Activated naive CD4-positive, alpha-beta T cell treated with anti-CD3 and anti-CD28 coated beads, Interleukin-2, amount 10 ng/mL, durations not matched to agents 7 days and 5 days (primary cell): ENCODE measurements around the gene C5orf58.
A peak's percentile ranks its signal among the peaks of the same experiment; 100 is the strongest.
"Not testable (repeated sequence)": the region's sequence is repeated elsewhere in the genome, so short reads cannot be mapped to it uniquely, and the experiment has no call there.

Experiments
- CTCF ChIA-PET: fragments of 350-600 bp; sonication (Branson Sonifier 250); formaldehyde crosslinking; loops from one replicate; lab custom pipeline; 2021; ENCODE audit warnings: antibody characterized with exemption; lab: Charles Lee
- DNase-seq: peaks from one replicate; pipeline ENCODE4 v3.0.0-alpha.2; 2020
- H3K27ac Mint-ChIP-seq: one replicate; pipeline ENCODE4 v1.8.0; 2021; ENCODE audit warnings: mild to moderate bottlenecking, moderate library complexity, mixed read lengths
- H3K27me3 Mint-ChIP-seq: one replicate; pipeline ENCODE4 v1.8.0; 2021; ENCODE audit warnings: mild to moderate bottlenecking, mixed read lengths
- H3K36me3 Mint-ChIP-seq: one replicate; pipeline ENCODE4 v1.8.0; 2021; ENCODE audit warnings: mixed read lengths
- H3K4me1 Mint-ChIP-seq: one replicate; pipeline ENCODE4 v1.8.0; 2021; ENCODE audit warnings: mixed read lengths
- H3K4me3 Mint-ChIP-seq: one replicate; pipeline ENCODE4 v1.8.0; 2021; ENCODE audit warnings: mild to moderate bottlenecking, moderate library complexity, mixed read lengths
- H3K9me3 Mint-ChIP-seq: one replicate; pipeline ENCODE4 v1.8.0; 2021; ENCODE audit warnings: mixed read lengths

Gene C5orf58

DNA sequence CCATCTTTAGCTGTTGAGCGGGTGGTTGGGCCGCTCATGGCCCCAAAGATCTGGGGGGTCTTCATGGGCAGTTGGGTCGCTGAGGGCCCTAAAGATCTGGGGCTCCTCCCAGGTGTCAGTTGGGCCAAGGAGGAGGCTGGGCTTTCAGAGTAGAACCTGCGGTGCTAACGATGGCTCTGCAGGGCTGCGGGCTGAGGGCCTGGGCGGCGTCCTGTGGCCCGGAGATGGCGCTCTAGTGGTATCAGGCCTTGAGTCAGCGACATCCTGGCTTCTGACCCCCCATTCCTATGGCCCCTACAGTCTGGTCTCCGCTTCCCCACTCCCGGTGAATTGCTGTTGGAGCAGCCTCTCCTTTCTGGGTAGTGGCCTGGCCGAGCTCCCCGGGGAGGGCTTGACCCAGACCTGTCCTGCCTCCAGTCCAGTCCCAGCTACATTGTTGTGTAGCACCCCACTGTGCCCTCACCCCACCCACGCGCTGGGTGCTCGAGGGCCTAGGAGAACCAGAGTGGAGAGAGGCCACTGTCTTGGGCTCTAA lies 640 bp downstream of the C5orf58 start:
- H3K4me3 Mint-ChIP-seq = no peak overlapping the region
- H3K27me3 Mint-ChIP-seq = no peaks in the 10 kb centered on the region
- peaks cover 21% of the 10 kb centered on the region for H3K36me3 Mint-ChIP-seq
- no peaks in the 10 kb centered on the region for H3K9me3 Mint-ChIP-seq
- peaks cover 2% of the 10 kb centered on the region for H3K4me1 Mint-ChIP-seq
- CTCF ChIA-PET = interaction anchor here (0.9 to 1.7 kb wide), 2 partner anchors 13 to 34 kb away, joined by 4 to 5 read pairs; no protein-coding TSS in a partner anchor
- H3K27ac Mint-ChIP-seq = no peak overlapping the region
- no peak for DNase-seq

DNA sequence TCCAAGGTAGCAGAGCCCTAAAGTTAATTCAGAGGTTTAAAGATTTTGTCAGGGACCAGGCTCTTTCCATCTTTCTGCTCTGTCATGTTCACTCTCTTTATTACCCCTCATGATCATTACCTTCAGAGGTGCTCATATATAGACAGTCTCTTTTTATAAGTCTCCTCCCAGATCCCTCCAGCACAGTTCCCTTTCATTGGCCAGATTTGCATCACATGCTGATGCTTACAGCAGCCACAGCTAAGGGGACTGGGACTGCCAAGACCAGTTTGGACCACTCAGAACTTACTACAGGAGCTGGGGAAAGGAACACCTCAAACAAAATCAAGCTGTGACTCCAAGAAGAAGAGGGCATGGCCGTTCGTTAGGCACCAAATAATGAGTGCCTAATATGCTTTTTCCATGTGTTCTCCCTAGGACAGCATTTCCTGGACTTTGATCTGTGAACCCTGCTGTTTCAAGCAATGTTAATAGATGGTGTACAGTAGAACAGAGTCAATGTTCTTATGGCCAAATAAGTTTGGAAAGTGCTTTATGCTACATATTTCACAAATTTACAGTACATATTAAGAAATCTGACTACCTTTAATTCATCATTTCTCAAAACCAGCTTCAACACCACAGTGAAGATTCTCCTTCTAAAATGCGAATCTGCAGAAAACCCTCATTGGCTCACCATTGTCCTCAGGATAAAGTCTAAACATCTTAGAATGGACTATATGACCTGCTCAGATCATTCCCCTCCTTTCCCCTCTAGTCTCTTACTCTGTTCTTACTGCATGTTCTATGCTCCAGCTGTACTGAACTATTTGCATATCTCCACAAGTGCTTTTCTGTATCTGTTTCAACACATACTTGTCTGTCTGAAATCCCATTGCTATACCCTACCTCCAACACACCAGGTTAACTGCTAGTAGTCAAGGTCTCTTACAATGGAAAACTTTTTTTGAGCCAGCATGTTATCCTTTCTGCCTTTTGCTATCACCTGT lies 3.4 kb downstream of the C5orf58 start:
- Mint-ChIP-seq H3K4me3 (no peak overlapping the region), H3K27me3 (no peaks in the 10 kb centered on the region), H3K9me3 (no peaks in the 10 kb centered on the region), H3K36me3 (peaks cover 29% of the 10 kb centered on the region), H3K4me1 (peaks cover 2% of the 10 kb centered on the region), H3K27ac (no peak overlapping the region)
- CTCF ChIA-PET = interaction anchor here (1.3 to 2.9 kb wide), 4 partner anchors 10 to 103 kb away, joined by 3 to 10 read pairs (median 6); no protein-coding TSS in a partner anchor
- DNase-seq = no peak

DNA sequence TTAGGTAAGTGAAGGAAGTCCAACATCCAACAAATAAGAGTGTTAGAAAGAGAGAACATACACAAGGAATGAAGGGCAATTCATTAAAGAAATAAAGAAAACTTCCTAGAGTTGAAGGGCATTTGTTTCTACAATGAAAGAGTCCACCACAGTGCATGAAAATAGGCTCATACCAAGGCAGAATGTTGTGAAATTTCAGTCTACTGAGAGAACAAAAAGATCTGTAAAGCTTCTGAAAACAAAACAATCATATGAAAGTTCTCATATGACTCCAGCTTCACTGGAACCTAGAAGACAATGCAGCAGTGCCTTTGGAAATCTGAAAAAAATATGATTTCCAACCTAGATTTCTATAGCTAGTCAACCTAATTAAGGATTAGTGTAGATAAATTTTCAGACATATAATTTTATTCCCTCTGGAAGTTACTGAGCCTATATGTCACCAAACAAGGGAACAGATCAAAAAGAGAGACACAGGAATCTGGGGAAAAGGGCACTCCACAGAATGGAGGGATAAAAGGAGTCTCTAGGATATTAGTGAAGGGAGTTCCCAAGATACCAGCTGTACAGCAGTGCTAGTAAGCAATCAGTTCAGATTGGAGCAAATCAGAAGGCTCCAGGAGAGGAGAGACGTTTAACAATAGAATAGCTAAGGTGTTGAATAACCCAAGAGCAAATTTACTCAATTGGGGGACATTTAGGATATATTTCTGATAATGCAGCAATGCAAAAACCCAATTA lies 5.8 kb downstream of the C5orf58 start:
- Mint-ChIP-seq H3K9me3 (no peaks in the 10 kb centered on the region), H3K4me3 (no peak overlapping the region), H3K27ac (peak overlapping the region; percentile 30), H3K36me3 (peaks cover 29% of the 10 kb centered on the region), H3K27me3 (no peaks in the 10 kb centered on the region), H3K4me1 (peaks cover 2% of the 10 kb centered on the region)
- CTCF ChIA-PET = interaction anchor here (0.9 to 1.4 kb wide), 3 partner anchors 13 to 101 kb away, joined by 3 to 4 read pairs (median 3); no protein-coding TSS in a partner anchor
- DNase-seq = no peak

DNA sequence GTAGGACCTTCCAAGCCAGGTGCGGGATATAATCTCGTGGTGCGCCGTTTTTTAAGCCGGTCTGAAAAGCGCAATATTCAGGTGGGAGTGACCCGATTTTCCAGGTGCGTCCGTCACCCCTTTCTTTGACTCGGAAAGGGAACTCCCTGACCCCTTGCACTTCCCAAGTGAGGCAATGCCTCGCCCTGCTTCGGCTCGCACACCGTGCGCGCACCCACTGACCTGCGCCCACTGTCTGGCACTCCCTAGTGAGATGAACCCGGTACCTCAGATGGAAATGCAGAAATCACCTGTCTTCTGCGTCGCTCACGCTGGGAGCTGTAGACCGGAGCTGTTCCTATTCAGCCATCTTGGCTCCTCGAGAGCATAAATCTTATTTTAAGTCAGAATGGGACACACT lies 12.7 kb downstream of the C5orf58 start:
- H3K4me1 Mint-ChIP-seq, H3K27ac Mint-ChIP-seq, DNase-seq, H3K27me3 Mint-ChIP-seq, H3K4me3 Mint-ChIP-seq: not testable (repeated sequence)
- H3K9me3 Mint-ChIP-seq = peaks cover 11% of the 10 kb centered on the region
- peaks cover 51% of the 10 kb centered on the region for H3K36me3 Mint-ChIP-seq
- CTCF ChIA-PET = interaction anchor here (1.5 kb wide), 1 partner anchor 20 kb away, joined by 4 read pairs; no protein-coding TSS in a partner anchor

DNA sequence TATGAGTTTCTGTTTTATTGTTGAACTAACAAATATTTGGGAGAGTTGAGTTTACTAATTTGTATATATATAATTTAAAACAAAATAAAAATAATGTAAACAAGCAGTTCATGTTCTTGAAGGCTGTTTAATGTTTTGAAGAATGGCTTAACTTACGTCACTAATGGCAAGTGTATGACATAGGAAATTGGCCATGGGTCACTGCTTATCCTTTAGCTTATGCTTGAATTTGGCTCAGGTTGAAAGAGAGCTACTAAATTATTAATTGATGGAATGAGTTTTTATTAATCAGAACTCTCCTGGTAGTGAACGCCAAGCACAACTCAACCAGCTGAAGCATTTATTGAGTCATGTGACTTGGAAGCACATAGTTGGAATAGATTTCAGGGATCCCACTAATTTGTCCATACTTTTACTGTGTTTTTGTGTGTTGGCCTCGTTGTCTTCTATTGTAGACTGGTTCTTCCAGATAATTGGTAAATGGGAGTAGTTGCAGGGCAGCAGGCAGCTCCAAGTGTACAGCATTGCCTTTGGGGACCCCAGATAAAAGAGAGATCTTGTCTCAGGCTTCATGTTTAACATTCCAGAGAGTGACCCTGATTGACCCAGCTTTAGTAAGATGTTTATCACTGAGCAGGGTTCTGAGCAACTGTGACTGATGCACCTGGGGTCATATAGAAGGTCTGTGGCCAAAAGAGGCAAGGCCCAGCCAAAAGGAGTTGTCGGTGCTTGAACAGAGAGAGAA lies 13.5 kb downstream of the C5orf58 start:
- no peaks in the 10 kb centered on the region for H3K27me3 Mint-ChIP-seq
- H3K4me3 Mint-ChIP-seq = no peak overlapping the region
- DNase-seq = no peak
- H3K4me1 Mint-ChIP-seq = peaks cover 11% of the 10 kb centered on the region
- H3K36me3 Mint-ChIP-seq = peaks cover 59% of the 10 kb centered on the region
- CTCF ChIA-PET = interaction anchor here (0.9 to 1.6 kb wide), 6 partner anchors 12 to 49 kb away, joined by 3 to 4 read pairs (median 4); no protein-coding TSS in a partner anchor
- H3K9me3 Mint-ChIP-seq = peaks cover 11% of the 10 kb centered on the region
- H3K27ac Mint-ChIP-seq = no peak overlapping the region

DNA sequence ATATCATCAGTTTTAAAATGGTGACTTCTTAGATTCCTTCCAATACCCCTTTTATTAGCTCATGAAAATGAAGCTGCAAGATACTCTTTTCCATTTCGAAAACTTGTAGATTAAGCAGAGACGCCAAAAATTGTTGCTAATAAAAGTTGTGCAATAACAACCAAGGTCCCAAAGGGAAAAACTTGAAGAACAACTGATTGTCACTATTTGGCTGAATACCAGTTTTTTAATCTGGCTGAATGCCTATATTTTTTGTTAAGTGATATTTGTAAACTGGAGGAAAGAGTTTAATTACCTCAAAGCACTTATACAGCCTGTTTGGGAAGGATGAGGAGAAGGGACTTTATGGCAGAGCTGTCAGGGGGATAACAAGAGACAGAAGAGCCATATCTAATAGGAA lies 14.6 kb downstream of the C5orf58 start:
- H3K9me3 Mint-ChIP-seq = peaks cover 11% of the 10 kb centered on the region
- no peak for DNase-seq
- H3K27me3 Mint-ChIP-seq = no peaks in the 10 kb centered on the region
- H3K4me1 Mint-ChIP-seq = peaks cover 19% of the 10 kb centered on the region
- no peak overlapping the region for H3K27ac Mint-ChIP-seq
- no peak overlapping the region for H3K4me3 Mint-ChIP-seq
- H3K36me3 Mint-ChIP-seq = peaks cover 69% of the 10 kb centered on the region
- CTCF ChIA-PET = interaction anchor here (0.7 to 1.6 kb wide), 5 partner anchors 17 to 48 kb away, joined by 3 to 4 read pairs (median 4); no protein-coding TSS in a partner anchor

DNA sequence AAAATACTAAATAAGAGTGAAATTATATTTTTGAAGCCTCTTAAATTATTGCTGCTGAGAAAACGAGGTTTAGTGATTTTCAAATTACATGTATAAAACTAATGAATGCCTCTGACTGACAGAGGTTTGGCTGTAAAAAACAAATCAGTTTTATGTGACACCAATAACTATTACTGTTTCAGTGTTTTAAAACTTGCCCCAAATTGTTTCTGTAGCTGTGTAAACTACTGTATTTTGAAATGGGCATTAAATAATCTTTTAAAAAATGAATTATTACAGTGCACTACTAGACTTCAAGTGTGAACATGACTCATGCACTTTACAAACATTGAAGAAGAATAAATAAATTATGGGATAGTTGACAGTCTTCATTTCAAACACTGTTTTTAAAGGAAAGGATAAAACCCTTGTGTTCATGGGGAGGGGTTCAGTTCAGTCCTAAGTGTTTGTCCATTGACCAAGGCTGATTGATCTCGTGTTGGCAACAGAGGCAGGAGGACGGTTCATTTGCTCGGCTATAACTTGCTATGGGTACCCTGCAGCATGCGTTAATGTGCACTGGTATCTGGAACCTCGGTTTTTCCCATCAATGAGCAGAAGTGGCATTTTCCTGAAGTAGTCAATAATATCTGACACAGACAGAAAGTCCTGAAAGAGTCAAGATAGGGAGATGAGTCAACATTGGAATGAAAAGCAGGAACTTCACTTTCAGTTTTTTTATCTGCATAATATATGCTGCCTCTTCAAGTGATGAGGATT lies 15.6 kb downstream of the C5orf58 start:
- peaks cover 75% of the 10 kb centered on the region for H3K36me3 Mint-ChIP-seq
- H3K9me3 Mint-ChIP-seq = peaks cover 11% of the 10 kb centered on the region
- DNase-seq = no peak
- peaks cover 21% of the 10 kb centered on the region for H3K4me1 Mint-ChIP-seq
- peak overlapping the region; percentile 24 for H3K27ac Mint-ChIP-seq
- no peaks in the 10 kb centered on the region for H3K27me3 Mint-ChIP-seq
- H3K4me3 Mint-ChIP-seq = no peak overlapping the region
- CTCF ChIA-PET = no interaction called here

DNA sequence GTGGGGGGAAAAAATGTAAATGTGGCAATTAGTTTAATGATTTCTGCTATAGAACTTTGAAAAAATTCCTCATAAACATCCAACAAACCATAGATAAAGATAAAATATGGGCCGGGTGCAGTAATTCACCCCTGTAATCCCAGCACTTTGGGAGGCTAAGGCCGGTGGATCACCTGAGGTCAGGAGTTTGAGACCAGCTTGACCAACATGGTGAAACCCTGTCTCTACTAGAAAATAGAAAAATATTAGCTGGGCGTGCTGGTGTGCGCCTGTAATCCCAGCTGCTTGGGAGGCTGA lies 16.1 kb downstream of the C5orf58 start:
- Mint-ChIP-seq H3K36me3 (peaks cover 80% of the 10 kb centered on the region), H3K4me1 (peaks cover 26% of the 10 kb centered on the region), H3K9me3 (peaks cover 11% of the 10 kb centered on the region)
- H3K4me3 Mint-ChIP-seq, CTCF ChIA-PET, DNase-seq, H3K27ac Mint-ChIP-seq, H3K27me3 Mint-ChIP-seq: not testable (repeated sequence)

DNA sequence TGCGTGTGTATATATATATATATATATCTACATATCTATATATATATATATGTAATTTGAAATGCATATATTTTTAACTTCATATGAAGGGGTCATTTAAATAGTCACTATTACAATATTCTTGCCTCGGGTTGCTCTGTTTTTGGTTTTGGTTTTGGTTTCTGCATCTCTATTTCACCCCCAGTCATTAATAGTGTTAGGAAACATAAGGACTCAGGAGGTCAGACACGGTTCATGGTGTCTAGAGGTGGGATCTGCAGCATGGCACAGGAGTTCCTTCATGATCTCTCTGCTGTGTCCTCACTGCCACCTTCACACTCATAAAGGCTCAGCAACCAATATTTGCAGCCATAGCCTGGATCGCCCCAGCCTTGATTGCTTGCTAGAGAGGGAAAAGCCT lies 16.6 kb downstream of the C5orf58 start:
- H3K27ac Mint-ChIP-seq = no peak overlapping the region
- CTCF ChIA-PET = interaction anchor here (0.9 kb wide), 1 partner anchor 23 kb away, joined by 3 read pairs; no protein-coding TSS in a partner anchor
- H3K4me1 Mint-ChIP-seq = peaks cover 31% of the 10 kb centered on the region
- no peak for DNase-seq
- H3K4me3 Mint-ChIP-seq = no peak overlapping the region
- no peaks in the 10 kb centered on the region for H3K27me3 Mint-ChIP-seq
- peaks cover 85% of the 10 kb centered on the region for H3K36me3 Mint-ChIP-seq
- peaks cover 11% of the 10 kb centered on the region for H3K9me3 Mint-ChIP-seq

DNA sequence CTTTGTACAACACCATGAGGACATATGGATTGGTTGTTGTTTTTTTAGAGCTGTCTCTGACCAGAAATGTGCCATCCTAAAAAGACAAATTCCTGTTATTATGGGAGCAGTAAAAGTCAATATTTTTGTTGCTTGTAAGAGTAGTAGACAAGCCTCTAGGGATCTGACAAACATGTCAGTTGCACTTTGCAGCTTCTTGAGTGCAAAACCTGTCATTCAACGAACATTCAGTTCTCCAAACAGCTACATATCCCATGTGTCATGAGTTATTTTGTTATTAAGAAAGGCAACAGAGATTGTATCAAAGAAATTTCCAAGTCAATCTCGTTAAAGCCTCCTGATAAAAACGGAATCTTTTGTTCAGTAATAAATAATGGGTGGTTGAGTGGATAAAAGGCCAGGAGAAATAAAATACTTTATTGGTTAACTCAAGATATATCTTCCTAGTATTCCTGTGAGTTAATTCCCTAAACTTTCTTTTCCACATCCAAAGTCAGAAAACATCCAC lies 18.1 kb downstream of the C5orf58 start:
- Mint-ChIP-seq H3K27me3 (no peaks in the 10 kb centered on the region), H3K27ac (no peak overlapping the region), H3K4me1 (peaks cover 45% of the 10 kb centered on the region), H3K4me3 (no peak overlapping the region), H3K36me3 (peaks cover 91% of the 10 kb centered on the region), H3K9me3 (peaks cover 6% of the 10 kb centered on the region)
- DNase-seq = no peak
- CTCF ChIA-PET = interaction anchor here (1.8 kb wide), 1 partner anchor 24 kb away, joined by 5 read pairs; no protein-coding TSS in a partner anchor

DNA sequence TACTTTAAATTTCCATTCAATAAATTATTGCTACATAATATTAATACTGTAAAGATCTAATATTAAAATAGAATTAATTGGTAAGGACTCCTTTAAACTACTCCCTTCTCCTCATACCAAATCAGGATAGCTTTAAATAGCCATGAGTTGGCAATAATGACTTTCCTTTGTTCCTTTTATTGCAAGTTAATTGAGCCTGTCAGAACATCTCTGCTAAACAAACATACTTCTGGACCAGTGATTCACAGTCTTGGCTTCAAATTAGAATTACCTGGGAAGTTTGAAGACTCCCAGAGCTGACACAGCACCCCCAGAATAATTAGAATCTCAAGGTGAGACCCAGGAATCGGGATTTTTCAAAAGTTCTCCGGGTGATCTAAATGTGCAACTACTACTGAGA lies 18.7 kb downstream of the C5orf58 start:
- Mint-ChIP-seq H3K4me3 (no peak overlapping the region), H3K9me3 (peaks cover 2% of the 10 kb centered on the region), H3K27ac (no peak overlapping the region), H3K4me1 (peaks cover 51% of the 10 kb centered on the region), H3K36me3 (peaks cover 91% of the 10 kb centered on the region), H3K27me3 (no peaks in the 10 kb centered on the region)
- CTCF ChIA-PET = interaction anchor here (1.8 kb wide), 1 partner anchor 23 kb away, joined by 5 read pairs; no protein-coding TSS in a partner anchor
- DNase-seq = no peak

DNA sequence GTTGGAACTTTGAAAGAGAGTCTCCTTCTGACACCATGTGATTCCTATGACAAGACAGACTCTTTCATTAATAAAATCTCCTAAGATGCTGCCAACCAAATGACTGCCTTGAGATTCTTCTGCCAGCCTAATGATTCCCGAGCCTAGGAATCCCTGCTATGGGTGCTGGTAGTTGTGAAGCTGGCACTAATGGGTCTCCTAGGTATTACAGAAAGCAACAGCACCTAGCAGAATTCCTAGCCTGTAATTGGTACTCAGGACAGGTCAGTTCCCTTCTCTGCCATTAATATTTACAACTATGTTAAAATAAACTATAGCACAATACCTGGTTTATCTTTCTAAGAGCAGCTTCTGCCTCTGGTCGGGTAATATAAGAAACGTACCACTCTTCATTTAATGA lies 19.3 kb downstream of the C5orf58 start:
- Mint-ChIP-seq H3K9me3 (no peaks in the 10 kb centered on the region), H3K27ac (no peak overlapping the region), H3K27me3 (no peaks in the 10 kb centered on the region), H3K4me3 (no peak overlapping the region), H3K36me3 (peaks cover 91% of the 10 kb centered on the region), H3K4me1 (peaks cover 58% of the 10 kb centered on the region)
- no peak for DNase-seq
- CTCF ChIA-PET = interaction anchor here (1.8 to 2.6 kb wide), 2 partner anchors 22 to 87 kb away, joined by 5 to 8 read pairs; no protein-coding TSS in a partner anchor
